CD1c-positive myeloid dendritic cell (primary cell): ENCODE measurements around the gene MORN4.
"Not testable (repeated sequence)": the region's sequence is repeated elsewhere in the genome, so short reads cannot be mapped to it uniquely, and the experiment has no call there.

Experiments used
- DNase-seq: peaks from one replicate; pipeline ENCODE4 v3.0.0-alpha.2; 2016; ENCODE audit errors: extremely low spot score

The MORN4 gene

DNA sequence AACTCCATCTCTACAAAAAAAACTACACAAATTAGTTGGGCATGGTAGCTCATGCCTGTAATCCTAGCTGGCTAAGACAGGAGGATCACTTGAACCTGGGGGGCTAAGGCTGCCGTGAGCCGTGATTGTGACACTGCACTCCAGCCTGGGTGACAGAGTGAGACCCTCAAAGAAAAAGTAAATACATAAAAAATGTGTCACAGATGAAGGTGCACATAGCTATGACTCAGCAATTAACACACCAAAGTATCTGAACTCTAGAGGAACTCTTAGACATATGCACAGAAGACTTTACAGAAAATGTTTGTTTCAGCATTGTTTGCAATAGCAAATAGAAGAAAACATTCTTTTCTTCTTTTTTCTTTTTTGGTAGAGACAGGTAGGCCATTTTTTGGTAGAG is 35.5 kb downstream of the MORN4 start:
- no peak for DNase-seq

DNA sequence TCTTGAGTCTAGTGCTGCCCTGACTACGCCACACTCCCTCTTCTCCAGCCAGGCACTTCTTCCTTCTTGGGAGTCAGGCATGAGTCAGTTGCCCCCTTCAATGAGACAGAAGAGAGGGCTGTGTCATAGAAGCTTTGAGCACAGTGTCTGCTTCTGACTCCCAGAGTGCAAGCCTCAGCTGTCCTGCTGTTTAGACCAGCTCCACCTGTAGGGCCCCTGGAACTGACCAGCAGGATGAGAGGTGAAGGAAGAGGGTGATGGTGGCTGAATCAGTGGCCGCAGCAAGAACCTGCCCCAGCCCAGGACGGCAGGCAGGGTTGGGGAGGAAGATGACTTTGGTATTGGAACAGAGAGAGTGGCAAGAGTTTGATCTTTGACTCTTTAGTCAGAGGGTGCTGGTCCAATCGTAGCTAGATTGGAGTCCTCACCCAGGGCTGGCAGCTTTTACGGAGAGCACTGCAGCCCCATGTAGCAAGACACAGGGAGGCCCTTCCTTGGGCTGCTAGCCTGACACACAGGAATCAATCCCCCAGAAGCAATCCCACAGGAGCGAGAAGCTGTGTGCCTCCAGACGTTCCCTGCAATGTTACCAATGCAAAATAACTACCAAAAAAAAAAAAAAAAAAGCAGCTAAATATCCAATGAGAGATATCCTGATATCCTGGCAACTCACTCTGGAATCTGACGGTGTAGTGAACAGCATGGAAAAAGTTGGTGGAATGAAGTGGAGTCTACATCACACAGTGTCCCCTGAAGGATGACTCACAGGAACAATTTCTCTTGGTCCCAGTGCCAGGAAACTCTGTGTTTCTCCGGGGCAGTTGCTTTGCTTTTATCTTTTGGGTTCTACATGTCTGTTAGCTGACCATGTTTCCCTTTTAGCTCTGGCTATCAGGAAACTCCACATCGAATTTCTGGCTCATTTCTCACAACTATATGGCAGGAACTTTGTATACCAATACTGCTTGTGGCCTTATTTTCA is 36.9 kb downstream of the MORN4 start:
- no peak for DNase-seq

DNA sequence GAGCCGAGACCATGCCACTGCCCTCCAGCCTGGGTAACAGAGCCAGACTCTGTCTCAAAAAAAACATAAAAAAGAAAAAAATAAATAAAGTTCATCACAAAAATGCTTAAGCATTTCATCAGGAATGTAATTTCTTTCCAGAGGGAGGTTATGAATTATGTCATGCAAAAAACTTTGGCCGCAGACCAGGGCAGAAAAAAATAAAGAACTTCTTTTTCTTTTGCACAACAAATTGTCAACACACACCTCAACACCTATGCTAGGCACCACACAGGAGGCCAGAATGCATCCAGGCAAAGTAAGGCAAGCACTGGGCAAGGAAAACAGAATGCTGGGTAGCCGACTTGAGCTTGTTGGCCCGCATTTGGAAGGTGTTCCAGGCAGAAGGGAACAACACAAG is 39.9 kb downstream of the MORN4 start:
- DNase-seq: no peak

DNA sequence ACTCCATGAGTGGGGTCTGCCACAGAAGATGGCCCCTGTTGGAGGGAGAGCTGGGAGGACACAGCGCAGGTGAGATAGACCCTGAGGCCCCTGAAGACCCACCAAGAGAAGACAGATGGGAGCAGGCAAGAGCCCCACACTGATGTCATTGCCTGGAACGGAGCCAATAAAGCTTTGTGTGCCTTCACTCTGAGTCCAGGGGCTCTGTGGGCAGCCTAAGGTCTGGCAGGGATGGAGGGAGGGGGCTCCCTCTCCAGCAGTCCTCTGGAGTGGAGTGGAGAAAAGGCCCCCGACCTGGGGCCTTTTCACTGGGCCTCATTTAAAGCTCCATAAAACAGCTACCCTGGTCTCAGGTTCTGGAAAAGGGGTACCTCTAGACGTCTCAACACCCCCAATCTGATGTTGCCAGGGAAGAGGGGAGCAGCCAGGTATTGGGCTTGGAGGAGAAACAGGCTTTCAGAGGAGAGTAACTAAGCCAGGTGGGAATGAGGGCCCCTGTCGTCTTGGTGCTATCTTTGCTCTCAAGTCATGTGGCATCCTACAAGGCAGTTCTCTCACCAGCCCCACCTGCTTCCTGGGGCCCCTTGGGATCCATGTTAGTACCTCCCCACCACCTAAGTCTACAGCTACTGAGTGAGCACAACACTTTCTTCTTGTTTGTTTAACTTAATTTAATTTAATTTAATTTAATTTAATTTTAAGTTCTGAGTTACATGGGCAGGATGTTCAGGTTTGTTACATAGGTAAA is 42.4 kb downstream of the MORN4 start:
- DNase-seq: no peak

DNA sequence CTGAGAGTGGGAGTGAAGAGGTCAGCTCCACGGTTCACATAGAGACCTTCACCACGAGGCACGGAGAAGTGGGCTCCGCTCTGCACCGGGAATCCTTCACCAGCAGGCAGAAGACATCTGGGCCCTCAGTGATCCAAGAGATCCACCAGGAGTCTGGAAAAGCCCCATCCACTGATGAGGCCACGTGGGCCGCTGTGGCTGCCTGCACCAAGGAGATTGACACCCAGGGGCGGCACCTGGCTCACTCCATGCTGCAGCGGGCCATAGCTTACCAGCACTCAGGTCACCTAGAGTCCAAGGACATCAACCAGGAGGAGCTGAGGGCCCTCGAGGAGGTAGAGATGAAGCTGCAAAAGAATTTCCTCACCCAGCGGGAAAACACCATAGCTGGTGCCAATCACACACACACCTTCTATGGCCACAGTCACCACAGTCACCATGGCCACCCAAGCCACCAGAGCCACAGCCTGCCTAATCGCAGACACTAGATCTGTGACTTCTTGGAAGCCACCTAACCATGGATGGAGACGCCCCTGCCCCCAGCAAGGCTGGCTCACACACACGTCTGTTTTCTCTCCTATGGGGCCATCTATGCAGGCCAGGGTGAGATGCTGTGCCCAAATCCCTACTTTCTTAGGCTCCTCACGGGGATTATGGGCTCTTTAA is 43.1 kb downstream of the MORN4 start:
- no peak for DNase-seq

DNA sequence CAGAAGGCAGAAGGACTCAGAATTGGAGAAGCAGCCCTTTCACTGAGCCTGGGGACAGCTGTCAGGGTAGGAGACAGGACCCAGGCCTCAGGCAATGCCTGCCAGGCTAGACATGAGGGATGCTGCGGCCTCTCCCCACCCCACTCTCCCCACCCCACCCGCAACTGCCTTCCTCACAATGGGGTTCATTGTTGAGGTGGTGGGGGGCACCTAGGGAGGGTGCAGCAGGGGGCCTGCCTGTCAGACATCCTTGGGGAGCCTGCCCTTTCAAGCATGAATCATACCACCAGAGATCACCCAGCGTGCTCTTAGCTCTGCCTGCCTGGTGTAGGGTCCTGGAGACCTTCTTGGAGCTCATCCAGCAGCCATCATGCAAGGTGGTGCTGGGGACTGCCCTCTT is 43.8 kb downstream of the MORN4 start, which contains the start of gene C10orf62:
TSS of gene C10orf62 (plus strand) at position 243 of the 400 bp plus-strand sequence. CDS start 177 bp downstream, outside the sequence.
- DNase-seq: no peak

DNA sequence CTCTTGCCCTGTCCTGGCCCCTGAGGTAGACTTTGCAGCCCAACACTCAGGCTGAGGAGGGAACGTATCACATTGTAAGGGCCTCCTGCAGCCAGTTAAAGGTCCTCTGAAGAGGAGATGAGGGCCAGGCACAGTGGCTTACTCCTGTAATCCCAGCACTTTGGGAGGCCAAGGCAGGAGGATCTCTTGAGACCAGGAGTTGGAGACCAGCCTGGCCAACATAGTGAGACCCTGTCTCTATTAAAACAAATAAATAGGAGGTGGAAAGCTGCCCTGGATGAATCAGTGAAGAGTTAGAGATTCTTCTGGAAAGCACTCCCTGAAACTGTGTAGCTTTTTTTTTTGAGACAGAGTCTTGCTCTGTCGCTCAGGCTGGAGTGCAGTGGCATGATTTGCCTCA is 46.1 kb downstream of the MORN4 start:
- DNase-seq: no peak

DNA sequence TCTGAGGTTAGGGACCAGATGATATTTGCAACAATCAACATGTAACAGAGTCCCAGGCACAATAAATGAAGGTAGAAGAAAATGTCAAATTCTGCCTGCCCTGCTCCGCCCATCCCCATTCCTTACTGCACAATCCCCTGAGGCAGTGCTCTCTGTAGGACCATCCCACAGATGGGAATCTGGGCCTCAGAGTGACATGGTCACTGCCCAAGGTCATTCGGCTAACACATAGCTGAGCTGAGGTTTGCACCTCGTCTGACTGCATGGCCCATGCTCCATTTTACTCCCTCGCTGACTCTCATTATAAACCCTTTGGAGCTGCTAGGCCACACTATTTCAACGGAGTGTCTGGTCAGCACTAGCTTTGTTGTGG is 47.9 kb downstream of the MORN4 start:
- DNase-seq: no peak

DNA sequence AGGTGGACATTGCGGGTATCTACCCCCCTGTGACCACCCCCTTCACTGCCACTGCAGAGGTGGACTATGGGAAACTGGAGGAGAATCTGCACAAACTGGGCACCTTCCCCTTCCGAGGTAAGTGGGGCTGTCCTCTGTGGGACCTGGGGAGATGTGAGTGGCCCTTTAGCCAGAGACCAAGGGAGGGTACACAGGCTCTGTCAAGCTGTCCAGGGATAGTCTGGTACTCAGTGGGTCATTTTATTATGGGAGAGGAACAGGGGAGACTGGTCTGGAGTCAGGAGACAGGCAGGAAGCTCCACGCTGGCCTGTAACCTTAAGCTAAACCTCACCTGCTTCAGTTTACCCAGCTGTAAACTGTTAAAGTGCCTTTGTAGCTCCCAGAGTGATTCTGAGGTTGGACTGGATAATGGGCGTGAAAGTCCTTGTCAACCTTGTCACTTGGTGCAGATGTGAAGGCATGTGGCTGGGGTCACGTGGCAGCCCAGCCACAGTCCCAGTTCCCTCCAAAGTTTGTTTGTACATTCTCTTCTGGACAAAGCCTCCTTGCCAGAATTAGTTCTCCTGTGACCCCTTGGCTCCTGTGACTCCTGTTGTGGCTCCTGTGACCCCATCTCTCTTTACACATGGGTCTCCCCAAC is 48.4 kb downstream of the MORN4 start:
- DNase-seq: no peak

DNA sequence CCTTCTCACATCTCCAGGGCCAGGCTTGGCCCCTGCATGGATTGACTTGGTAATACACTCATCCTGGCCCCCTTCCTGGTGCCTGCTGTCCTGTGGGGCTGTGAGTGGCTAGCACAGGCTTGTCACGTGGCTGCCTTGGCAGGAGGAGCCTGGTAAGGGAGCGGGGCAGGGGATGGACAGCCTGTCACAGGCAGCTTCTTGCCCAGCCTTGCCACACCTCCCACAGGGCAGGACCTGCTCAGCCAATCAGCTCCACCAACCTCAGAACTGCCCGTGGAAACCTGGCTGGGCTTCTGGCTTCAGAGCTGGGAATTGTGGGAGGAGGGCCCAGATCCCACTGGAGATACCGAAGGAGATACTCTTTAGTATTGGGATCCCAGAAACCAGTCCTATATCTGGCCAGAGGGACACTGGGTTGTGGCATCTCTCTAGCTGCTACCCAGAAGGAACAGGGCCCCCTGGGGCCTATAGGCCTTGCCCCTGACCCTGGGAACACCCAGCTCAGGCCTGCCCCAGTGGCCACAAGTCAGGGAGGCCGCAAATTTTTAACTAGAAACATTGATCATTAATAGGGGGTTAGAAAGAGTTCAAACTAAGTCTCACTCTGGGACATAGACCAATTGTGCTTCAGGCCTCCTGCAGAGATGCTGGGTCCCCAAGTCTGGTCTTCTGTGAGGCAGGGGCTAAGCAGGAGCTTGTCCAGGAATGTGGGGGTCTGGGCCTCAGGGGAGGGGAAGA is 49.1 kb downstream of the MORN4 start, which contains the start of gene HOGA1:
TSS of gene HOGA1 (plus strand) at position 330 of the 738 bp plus-strand sequence. CDS start at position 645, 315 bp downstream.
- no peak for DNase-seq

DNA sequence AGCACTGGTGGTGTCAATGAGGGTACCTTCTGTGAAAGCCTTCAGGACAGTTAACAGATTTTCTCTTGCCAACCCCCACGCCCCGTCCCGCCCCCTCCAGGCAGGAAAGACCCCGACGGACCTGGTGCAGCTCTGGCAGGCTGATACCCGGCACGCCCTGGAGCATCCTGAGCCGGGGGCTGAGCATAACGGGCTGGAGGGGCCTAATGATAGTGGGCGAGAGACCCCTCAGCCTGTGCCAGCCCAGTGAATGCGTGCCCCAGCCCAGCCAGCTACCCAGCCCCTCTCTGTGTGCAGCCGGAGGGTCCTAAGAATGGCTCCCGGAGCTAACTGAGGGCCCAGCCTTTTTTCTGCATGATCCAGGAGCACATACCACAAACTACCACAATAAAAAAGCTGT is 49.8 kb downstream of the MORN4 start:
- no peak for DNase-seq

DNA sequence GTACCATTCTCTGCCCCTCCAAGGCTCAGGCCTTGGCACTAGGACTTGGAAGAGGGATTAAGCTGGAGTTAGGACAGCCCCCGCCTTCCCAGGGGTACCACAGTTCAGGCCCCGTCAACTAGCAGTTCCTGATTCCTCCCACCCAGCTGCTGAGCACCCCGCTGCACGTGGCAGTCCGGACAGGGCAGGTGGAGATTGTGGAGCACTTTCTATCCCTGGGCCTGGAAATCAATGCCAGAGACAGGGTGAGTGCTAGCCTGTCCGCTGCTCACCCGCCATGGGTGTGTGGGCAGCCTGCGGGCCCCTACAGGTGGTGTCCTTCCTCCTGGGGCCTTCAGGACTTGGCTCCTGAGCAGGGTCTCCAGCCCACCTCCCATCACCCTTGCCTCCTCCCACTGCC is 51.1 kb downstream of the MORN4 start:
- DNase-seq: no peak

DNA sequence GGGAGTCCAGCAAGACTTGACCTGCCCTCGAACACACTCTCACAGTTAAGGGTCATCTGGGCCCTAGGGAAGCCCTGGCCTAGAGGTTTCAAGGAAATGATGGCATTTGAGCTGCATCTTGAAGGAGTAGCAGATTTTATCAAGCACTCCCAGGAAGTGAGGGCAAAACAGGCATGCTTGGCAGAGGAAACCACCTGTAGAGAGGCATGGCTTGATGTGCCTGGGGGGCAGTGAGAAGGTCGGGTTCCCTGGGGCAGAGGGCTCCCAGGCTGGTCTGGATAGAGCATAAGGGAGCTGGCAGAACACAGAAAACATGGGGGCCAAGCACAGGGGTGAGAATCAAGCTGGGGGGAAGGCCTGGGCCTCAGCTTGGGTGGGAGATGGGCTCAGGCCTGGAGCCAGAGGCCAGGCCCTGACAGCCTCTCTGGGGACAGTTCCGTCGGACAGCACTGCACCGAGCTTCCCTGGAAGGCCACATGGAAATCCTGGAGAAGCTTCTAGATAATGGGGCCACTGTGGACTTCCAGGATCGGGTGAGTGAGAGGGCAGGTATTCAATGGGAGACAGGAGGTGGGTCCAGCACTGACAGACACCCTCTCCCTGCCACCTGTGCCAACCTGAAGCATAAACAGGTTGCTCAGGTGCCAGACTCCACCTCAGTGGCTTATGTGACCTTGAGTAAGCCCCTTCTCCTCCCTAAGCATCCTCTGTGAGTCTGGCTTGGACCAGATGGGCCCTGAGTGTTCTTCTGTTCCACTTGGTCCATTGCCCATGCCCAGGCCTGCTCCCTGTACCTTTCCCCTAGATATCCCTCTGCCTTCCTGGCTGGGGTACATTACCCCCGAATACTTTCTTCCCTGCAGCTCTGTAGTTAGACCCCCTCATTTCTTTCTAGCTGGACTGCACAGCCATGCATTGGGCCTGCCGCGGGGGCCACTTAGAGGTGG is 52.6 kb downstream of the MORN4 start:
- DNase-seq: no peak

DNA sequence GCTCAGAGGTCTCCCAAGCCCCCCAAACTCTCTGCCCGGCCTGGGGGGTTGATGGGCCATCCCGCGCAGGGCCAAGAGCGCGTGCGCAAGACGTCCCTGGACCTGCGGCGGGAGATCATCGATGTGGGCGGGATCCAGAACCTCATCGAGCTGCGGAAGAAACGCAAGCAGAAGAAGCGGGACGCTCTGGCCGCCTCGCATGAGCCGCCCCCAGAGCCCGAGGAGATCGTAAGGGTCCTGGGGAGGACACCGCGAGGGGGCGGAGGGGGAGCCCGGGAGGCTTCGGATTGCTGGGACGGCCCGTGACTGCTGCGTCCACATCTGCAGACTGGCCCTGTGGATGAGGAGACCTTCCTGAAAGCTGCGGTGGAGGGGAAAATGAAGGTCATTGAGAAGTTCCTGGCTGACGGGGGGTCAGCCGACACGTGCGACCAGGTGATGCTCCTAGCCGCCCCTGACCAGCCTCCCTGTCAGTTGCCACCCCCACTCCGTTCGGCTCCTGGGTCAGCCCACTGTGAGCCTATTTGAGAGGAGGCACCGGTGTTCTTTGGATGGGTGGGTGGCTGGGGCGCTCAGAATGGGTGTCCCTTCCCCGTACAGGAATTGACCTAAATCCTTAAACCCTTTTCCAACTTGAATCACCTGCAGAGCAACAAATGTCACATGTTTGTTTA is 55.0 kb downstream of the MORN4 start:
- no peak for DNase-seq

DNA sequence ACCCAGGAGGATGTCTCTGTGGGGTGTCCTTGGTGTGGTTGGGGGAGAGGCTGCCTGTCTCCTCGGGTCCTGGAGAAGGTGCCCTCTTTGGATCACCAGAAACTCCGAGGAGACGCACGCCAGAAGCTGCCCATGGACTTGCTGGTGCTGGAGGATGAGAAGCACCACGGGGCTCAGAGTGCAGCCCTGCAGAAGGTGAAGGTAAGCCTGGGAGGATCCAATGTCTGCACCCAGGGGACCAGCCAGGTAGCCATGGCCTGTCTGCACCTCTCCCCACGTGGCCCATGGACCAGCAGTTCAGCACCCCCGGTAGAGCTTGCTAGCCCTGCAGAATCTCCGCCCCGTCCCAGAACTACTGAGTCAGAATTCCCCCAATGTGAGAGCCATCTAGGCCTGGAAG is 55.6 kb downstream of the MORN4 start:
- no peak for DNase-seq

DNA sequence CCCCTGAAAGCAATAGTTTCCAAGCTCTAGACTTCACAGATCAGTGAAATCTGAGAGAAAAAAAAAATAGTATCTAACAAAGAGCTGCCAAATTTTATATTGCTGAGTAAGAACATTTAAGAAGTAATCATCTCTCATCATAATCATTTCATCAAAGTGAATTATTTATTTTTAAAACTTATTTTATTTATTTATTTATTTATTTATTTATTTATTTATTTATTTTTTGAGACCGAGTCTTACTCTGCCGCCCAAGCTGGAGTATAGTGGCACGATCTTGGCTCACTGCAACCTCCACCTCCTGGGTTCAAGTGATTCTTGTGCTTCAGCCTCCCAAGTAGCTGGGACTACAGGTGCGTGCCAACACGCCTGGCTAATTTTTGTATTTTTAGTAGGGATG is 56.8 kb downstream of the MORN4 start:
- DNase-seq: not testable (repeated sequence)

DNA sequence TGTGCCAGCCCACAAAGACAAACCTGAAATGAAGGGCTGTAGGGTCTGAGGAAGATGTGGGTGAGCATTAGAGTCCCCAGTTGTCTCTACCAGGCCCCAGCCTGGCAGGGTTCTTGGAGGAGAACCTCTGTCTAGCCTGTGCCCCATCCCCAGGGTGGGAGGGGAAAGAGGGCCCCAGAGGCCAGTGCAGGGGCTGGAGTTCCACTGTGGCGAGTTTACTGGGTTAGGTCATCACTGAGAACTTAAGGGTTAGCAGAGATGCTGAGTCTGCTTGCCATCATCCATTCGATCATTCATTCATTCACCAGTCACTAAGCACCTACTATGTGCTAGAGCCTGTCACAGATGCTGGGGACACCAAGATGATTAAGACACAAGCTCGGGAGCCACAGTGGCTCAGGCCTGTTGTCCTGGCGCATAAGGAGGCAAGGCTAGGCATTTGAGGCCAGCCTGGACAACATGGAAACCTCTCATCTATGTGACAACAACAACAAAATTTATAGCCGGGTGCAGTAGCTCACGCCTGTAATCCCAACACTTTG is 58.1 kb downstream of the MORN4 start:
- DNase-seq: no peak

DNA sequence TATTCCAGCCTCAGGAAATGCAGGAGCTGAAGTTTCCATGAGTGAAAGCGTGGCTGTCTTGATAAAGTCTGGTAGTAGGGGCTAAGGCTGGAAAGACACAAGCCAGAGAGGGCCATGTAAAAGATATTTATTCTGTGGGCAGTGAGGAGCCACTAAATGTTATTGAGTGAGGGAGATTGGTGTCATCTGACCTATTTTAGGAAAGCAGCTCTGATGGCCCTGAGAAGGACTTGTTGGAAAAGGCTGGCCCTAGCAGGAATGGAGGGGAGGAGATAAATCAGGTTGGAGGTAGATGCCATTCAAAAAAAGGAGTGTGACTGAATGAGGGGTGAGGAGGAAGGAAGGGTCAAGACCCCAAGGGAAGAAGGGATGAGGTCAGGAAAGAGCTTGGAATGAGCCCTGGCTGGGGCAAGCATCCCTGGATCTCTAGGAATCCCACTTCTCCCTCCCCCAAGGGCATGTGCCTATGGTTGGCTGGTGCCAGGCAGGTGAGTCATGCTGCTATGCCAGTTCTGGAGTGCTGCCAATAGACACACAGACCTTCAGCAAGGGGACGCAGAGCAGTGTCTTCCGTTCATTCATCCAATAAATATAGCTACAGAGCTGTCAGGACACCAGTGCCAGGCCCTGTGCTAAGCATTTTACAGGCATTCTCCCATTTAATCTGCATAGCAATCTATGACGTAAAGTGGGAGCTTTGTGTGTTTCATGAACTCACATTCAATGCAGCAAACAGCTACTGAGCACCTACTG is 58.8 kb downstream of the MORN4 start:
- DNase-seq: no peak
